NCI-H2171 (cell line): ENCODE results near the gene CTNNA1.
"Not testable (repeated sequence)": the region's sequence is repeated elsewhere in the genome, so short reads cannot be mapped to it uniquely, and the experiment has no call there.

ENCODE experiments used
- DNase-seq: peaks from one replicate; lab custom pipeline; 2025; lab: John Stamatoyannopoulos, UW

CTNNA1 gene

DNA sequence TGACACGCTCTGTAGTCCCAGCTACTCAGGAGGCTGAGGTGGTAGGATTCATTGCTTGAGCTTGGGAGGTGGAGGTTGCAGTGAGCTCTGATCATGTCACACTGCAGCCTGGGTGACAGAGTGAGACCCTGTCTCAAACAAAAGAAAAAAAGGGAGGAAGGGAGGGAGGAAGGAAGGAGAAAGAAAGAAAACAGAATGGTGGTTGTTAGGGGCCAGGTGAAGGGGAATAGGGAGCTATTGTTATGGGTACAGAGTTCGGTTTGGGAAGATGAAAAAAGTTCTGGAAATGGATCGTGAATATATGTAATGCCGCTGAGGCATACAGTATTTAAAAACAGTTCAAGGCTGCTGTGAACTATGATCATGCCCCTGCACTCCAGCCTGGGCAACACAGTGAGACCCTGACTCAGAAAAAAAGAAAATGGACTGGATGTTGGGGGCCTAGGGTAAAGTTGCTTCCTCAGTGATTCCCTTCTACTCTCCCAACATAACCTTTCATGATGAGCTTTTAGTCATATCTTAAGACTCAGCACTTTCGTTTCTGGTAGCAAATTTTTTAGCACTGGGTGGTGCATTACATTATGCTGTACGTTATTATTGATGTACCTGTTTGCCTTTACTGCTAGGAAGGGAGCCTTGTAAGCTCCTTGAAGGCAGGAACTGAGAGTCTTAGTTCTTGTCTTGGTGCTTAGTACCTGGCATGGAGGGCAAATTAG, 4.0 kb downstream of the CTNNA1 start:
- no peak for DNase-seq

GRCh38 chr5:138760448-138761110, 7.4 kb downstream of the CTNNA1 start:
- no peak for DNase-seq

GRCh38 chr5:138761115-138761514, 7.9 kb downstream of the CTNNA1 start:
- DNase-seq, result not testable (repeated sequence)

DNA sequence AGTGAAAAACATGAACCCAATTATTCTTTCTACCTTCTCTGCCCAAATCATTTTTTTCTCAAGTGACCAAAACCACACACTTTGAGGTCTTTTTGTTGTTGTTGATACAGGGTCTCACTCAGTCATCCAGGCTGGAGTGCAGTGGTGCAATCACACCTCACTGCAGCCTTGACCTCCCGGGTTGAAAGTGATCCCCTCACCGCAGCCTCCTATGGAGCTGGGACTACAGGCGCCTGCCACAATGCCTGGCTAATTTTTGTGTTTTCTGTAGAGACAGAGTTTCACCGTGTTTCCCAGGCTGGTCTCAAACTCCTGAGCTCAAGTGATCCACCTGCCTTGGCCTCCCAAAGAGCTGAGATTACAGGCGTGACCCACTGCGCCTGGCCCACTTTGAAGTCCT, 8.4 kb downstream of the CTNNA1 start:
- not testable (repeated sequence) for DNase-seq

DNA sequence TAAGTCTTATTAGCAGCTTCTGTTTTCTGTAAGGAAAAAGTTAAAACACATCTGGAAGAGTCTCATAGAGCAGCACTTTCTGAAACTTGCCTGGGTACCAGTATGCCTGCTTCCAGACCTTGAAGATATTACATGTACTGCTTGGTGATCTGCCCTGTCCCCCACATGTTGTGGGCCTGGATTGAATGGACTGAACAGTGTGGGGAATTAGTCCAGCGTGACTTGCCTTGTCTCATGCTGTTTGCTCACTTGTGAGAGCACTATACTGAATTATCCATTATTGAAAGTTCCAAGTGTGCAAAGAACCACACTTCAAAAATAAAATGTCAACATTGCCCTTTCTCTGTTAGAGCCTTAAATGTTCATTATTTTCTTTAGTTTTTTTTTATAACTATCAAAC, 8.9 kb downstream of the CTNNA1 start:
- DNase-seq, result no peak

GRCh38 chr5:138763037-138763778, 10.0 kb downstream of the CTNNA1 start:
- DNase-seq, result no peak

- DNase-seq, result no peak
Observed at GRCh38 chr5:138770291-138770690, 17.1 kb downstream of the CTNNA1 start.

DNA sequence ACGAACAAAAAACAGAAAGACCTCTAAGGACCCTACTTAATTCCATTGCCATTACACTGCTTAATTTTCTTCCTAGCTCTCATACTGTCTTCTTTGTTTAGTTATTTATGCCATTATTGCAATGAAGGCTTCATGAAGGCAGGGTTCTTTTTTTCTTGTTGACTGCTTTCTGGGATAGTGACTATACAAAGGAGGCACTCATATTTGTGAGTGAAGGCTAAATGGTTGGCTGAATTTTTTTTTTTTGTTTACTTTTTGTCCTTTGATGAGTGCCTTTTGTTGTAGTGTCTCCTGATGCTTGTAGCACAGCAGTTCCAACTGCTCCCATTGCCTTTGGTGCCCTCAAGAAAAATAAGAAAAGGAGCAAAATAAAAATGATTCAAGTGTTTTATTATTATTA, 17.8 kb downstream of the CTNNA1 start:
- DNase-seq, result no peak

GRCh38 chr5:138772986-138773594, 19.9 kb downstream of the CTNNA1 start:
- DNase-seq, result no peak

GRCh38 chr5:138773624-138774023, 20.4 kb downstream of the CTNNA1 start:
- DNase-seq, result not testable (repeated sequence)

- no peak for DNase-seq
Observed at GRCh38 chr5:138775034-138775433, 21.8 kb downstream of the CTNNA1 start.

DNA sequence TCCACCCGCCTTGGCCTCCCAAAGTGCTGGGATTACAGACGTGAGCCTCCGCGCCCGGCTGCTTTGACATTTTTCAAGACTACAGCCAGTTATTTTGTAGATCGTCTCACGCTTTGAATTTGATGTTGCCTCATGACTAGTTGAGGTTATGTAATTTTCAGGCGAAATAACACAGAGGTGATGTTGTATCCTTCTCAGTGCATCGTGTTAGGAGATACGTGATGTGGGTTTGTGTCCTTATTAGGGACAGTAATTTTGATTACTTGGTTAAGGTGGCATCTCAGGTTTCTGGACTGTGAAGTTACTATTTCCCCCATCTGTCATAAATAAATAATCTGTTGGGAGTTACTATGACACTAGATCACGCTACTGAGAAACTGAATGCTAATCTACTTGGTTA, 25.0 kb downstream of the CTNNA1 start:
- no peak for DNase-seq

- no peak for DNase-seq
Observed at GRCh38 chr5:138783976-138784375, 30.8 kb downstream of the CTNNA1 start.

DNA sequence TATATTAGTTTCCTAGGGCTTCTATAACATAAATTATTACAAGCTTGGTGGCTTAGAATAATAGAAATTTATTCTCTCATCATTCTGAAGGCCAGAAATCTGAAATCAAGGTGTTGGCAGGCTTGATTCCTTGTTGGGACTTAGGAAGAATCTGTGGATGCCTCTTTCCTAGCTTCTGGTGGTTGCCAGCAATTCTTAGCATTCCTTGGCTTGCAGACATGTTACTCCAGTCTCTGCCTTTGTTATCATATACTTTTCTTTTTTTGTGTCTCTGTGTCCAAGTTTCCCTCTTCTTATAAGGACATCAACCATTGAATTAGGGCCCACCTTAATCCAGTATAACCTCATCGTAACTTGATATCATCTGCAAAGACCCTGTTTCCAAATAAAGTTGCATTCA, 31.4 kb downstream of the CTNNA1 start:
- DNase-seq, result no peak

- DNase-seq, result peak; percentile 40
Observed at GRCh38 chr5:138789771-138790242, 36.6 kb downstream of the CTNNA1 start.

DNA sequence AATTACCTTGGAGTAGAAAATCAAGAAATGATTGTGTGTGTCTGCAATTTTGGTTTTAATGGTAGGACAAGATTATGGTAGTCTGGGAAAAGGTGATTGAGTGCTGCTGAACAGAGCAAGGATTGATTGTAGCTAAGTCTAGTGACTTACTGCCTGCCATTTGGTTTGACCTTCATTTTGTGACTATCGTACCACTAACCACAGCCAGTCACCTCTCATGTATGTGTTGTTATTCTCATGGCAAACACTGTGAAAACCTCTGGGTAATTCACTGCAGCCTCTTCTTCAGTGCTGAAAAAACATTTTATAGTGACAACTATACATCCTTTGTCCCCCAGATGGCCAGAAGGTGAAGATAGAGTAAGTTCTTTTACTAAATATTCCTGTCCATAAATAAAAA, 37.5 kb downstream of the CTNNA1 start:
- no peak for DNase-seq

- DNase-seq, result no peak
Observed at GRCh38 chr5:138792195-138792790, 39.1 kb downstream of the CTNNA1 start.

- DNase-seq, result no peak
Observed at GRCh38 chr5:138793575-138793974, 40.4 kb downstream of the CTNNA1 start.

DNA sequence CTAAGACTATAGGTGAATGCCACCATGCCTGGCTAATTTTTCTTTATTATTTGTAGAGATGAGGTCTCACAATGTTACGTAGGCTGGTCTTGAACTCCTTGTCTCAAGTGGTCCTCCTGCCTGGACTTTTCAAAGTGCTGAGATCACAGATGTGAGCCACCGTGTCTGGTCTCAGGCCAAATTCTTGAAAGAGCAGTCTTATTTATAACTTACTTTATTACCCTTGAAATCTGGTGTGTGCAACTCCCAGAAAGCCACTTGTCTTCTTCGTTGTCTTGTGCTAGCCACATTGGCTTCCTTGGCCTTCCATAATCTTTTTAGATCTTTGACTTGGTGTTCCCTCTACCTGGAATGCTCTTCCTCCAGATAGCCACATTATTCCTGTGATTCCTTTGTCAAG, 50.1 kb downstream of the CTNNA1 start:
- DNase-seq, result no peak

GRCh38 chr5:138803935-138804334, 50.7 kb downstream of the CTNNA1 start:
- no peak for DNase-seq

DNA sequence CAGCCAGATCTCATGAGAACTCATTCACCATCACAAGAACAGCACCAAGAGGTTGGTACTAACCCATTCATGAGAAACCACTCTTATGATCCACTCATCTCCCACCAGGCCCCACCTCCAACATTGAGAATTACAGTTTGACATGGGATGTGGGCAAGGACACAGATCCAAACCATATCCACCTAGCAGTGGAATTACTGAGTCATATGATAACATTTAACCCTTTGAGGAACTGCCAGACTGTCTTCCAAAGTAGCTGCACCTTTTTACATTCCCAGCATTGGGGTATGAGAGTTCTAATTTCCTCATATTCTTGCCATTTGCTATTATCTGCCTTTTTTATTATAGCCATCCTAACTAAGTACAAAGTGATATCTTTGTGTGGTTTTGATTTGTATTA, 51.9 kb downstream of the CTNNA1 start:
- DNase-seq, result no peak

DNA sequence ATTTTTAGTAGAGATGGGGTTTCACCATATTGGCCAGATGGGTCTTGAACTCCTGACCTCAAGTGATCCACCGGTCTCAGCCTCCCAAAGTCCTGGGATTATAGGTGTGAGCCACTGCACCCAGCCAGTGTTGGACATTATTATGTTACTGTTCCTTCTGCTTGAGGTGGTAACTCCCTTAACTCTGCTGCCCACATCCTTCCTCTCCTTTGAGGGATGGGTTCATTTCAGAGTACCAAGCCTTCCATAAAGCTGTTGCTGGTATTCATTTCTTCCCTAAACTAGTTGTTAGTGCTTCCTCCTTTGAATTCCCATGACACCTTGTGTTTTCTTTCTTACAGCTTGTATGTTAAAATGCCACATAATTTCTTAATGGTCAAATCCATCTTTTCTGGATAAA, 54.0 kb downstream of the CTNNA1 start:
- DNase-seq, result no peak
